K562 (cell line): ENCODE measurements around the gene GPN3. TPM values are rescaled to one million over a fixed set of nuclear protein-coding genes. Genes with fewer than 3 reads are reported as not detected.
A peak's percentile ranks its signal among the peaks of the same experiment; 100 is the strongest.

Experiments
- CEBPG ChIP-seq, 3 experiments: fragments of 200-800 bp in 1 of 3; sonication (Bioruptor generic) in 1 of 3; sonication (generic) in 1 of 3; formaldehyde crosslinking in 1 of 3; IDR thresholded peaks in 2 of 3; conservative IDR thresholded peaks in 1 of 3; 2 replicates each; pipeline versions ENCODE4 v1.6.1 to v1.8.0; 2016 to 2022; ENCODE audit warnings: missing compliant biosample characterization in 2 of 3, missing genetic modification characterization in 2 of 3, mild to moderate bottlenecking in 1 of 3, missing genetic modification reagents in 1 of 3
- CREB1 ChIP-seq, 2 experiments: sonication (generic) in 1 of 2; formaldehyde crosslinking in 1 of 2; IDR thresholded peaks; 2 replicates each; pipeline versions ENCODE4 v1.6.1 to v1.8.0; 2012 to 2022; ENCODE audit warnings: inconsistent platforms in 1 of 2, mild to moderate bottlenecking in 1 of 2, missing genetic modification reagents in 1 of 2, moderate library complexity in 1 of 2
- CREM ChIP-seq: IDR thresholded peaks from 2 replicates; pipeline ENCODE4 v1.6.1; 2014; ENCODE audit warnings: antibody characterized with exemption, low read depth
- GATAD2B ChIP-seq: fragments of 450-650 bp; IDR thresholded peaks from 2 replicates; pipeline ENCODE4 v1.6.1; 2017; ENCODE audit warnings: mild to moderate bottlenecking, borderline replicate concordance
- ILF3 ChIP-seq: fragments of 450-650 bp; IDR thresholded peaks from 2 replicates; pipeline ENCODE4 v1.6.1; 2018; ENCODE audit warnings: antibody characterized with exemption, mild to moderate bottlenecking, moderate library complexity, borderline replicate concordance
- NFE2 ChIP-seq: IDR thresholded peaks from 2 replicates; pipeline ENCODE4 v1.6.1; 2014; ENCODE audit warnings: antibody characterized with exemption, low read depth
- ZNF717 ChIP-seq: fragments of 250-450 bp; sonication (Bioruptor Pico); IDR thresholded peaks from 2 replicates; pipeline ENCODE4 v1.5.0; 2021
- polyA plus RNA-seq, 8 experiments: library from polyadenylated mRNA; depleted of rRNA in 4 of 8; stranded (reverse) in 5 of 8; unstranded in 3 of 8; fragments of >200 nt; fragmentation: Nextera tagmentation in 2 of 8; fragmentation: Illumina TruSeq in 1 of 8; extraction: Ambion mirVana in 2 of 8; extraction: Trizol in 1 of 8; gene quantifications; 2 replicates each; pipeline versions ENCODE4 v1.2.1 to v1.2.3, GENCODE V29; 2011 to 2014; ENCODE audit warnings: inconsistent platforms in 1 of 8, missing spikeins in 1 of 8
- total RNA-seq, 7 experiments: library from RNA; depleted of rRNA in 6 of 7; stranded (reverse); fragments of >200 nt in 6 of 7; fragmentation: Illumina TruSeq in 2 of 7; extraction: Trizol in 2 of 7; gene quantifications; 2 replicates each; pipeline versions ENCODE4 v1.2.1 to v1.2.3, GENCODE V29; 2011 to 2021; ENCODE audit warnings: low replicate concordance in 1 of 7
- TF ChIP-seq, protein P1 (sequence below), 2 experiments: fragments of 450-650 bp; conservative IDR thresholded peaks; 2 replicates each; pipeline ENCODE4 v1.6.1; 2017; ENCODE audit warnings: mild to moderate bottlenecking in 2 of 2, moderate library complexity in 2 of 2
- TF ChIP-seq, protein P2 (sequence below): fragments of 250-450 bp; sonication (Bioruptor Pico); IDR thresholded peaks from 2 replicates; pipeline ENCODE4 v1.4.0; 2020; ENCODE audit warnings: borderline replicate concordance
- TF ChIP-seq, protein P3 (sequence below): sonication (generic); formaldehyde crosslinking; IDR thresholded peaks from 2 replicates; pipeline ENCODE4 v1.8.0; 2022; ENCODE audit warnings: mild to moderate bottlenecking, low read depth, missing genetic modification reagents
- TF ChIP-seq, protein P4 (sequence below): sonication (generic); formaldehyde crosslinking; IDR thresholded peaks from 2 replicates; pipeline ENCODE4 v1.9.0; 2022; ENCODE audit warnings: mild to moderate bottlenecking, missing genetic modification reagents
- TF ChIP-seq, protein P5 (sequence below): sonication (generic); formaldehyde crosslinking; IDR thresholded peaks from 2 replicates; pipeline ENCODE4 v1.8.0; 2022; ENCODE audit warnings: missing genetic modification reagents, mild to moderate bottlenecking, borderline replicate concordance
- TF ChIP-seq, protein P6 (sequence below): fragments of 450-650 bp; formaldehyde crosslinking; IDR thresholded peaks from 2 replicates; pipeline ENCODE4 v1.4.0; 2020; ENCODE audit warnings: mild to moderate bottlenecking, mixed read lengths

Gene GPN3
- total and polyA plus RNA-seq, 9 of the 15 experiments (the other 6 are each of a cell fraction or from before 2014, with no cell fraction given) = 35.8 to 123 (median 64.2) TPM

DNA sequence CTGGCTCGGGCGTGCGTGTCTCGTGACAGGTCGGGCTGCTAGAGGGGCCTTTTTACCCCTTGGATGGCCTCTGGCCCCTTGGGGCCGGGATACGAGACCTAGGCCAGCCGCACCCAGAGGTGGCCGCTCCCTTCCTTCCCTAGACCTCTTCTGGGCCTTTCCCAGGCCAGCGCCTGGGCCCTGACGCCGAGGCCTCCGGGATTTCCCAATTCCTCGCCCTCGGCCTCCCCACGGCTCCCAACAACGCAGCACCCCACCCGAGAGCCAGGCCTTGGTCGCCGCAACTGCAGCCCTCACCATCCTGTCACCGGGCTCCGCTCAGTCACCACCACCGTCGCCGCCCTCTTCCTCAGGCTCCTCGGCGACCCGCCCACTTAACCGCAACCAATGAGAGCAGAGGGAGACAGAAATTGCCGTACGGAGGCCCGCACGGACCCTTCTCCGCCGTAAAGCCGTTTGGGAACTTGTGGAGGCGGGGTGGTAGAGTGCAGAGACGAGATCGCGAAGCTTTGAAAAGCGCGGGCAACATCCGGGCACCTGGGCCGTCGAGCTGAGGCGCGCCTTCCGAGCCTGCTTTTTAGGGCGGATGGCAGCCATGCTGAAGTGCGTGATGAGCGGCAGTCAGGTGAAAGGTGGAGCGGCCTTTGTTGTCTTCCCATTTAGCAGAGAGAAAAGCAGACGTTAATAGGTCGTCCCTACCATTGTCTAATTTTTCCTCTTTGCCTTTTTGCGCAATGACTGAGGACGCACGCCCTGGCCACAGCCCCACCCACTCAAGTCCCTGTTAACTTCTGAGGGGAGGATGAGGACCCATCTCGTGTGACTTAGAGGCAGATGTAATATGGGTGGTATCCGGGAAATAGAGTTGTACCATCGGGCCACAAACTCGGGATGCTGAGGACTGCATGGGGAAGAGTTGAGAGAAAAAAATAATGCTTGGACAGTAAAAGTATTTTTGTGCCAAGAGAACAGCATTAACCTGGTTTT lies 34.0 kb upstream of the GPN3 start, which contains the start of the genes RAD9B and VPS29 (continued):
- TF ChIP-seq, protein P1, sequence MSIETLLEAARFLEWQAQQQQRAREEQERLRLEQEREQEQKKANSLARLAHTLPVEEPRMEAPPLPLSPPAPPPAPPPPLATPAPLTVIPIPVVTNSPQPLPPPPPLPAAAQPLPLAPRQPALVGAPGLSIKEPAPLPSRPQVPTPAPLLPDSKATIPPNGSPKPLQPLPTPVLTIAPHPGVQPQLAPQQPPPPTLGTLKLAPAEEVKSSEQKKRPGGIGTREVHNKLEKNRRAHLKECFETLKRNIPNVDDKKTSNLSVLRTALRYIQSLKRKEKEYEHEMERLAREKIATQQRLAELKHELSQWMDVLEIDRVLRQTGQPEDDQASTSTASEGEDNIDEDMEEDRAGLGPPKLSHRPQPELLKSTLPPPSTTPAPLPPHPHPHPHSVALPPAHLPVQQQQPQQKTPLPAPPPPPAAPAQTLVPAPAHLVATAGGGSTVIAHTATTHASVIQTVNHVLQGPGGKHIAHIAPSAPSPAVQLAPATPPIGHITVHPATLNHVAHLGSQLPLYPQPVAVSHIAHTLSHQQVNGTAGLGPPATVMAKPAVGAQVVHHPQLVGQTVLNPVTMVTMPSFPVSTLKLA (conservative IDR thresholded peaks at IDR 0.05) = peak; percentile 44 to 76
- no peak for TF ChIP-seq ILF3
- TF ChIP-seq, protein P2, sequence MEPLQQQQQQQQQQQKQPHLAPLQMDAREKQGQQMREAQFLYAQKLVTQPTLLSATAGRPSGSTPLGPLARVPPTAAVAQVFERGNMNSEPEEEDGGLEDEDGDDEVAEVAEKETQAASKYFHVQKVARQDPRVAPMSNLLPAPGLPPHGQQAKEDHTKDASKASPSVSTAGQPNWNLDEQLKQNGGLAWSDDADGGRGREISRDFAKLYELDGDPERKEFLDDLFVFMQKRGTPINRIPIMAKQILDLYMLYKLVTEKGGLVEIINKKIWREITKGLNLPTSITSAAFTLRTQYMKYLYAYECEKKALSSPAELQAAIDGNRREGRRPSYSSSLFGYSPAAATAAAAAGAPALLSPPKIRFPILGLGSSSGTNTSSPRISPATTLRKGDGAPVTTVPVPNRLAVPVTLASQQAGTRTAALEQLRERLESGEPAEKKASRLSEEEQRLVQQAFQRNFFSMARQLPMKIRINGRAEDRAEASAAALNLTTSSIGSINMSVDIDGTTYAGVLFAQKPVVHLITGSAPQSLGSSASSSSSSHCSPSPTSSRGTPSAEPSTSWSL (CRISPR knock-in tag) = peak; percentile 68; the same call in 1 of the 2 replicates
- TF ChIP-seq, protein P3, sequence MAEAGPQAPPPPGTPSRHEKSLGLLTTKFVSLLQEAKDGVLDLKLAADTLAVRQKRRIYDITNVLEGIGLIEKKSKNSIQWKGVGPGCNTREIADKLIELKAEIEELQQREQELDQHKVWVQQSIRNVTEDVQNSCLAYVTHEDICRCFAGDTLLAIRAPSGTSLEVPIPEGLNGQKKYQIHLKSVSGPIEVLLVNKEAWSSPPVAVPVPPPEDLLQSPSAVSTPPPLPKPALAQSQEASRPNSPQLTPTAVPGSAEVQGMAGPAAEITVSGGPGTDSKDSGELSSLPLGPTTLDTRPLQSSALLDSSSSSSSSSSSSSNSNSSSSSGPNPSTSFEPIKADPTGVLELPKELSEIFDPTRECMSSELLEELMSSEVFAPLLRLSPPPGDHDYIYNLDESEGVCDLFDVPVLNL = peak; percentile 96
- peak; percentile 38 for TF ChIP-seq NFE2
- no peak for TF ChIP-seq ZNF717
- TF ChIP-seq, protein P4, sequence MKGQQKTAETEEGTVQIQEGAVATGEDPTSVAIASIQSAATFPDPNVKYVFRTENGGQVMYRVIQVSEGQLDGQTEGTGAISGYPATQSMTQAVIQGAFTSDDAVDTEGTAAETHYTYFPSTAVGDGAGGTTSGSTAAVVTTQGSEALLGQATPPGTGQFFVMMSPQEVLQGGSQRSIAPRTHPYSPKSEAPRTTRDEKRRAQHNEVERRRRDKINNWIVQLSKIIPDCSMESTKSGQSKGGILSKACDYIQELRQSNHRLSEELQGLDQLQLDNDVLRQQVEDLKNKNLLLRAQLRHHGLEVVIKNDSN (CRISPR knock-in tag) = no peak
- TF ChIP-seq CREB1 (IDR thresholded peaks at IDR 0.05) = peak; percentile 34; the same call in 1 of the 2 replicates
- peak; percentile 75; the same call in 1 of the 2 replicates for TF ChIP-seq CREB1 (CRISPR knock-in tag; IDR thresholded peaks at IDR 0.05)
- TF ChIP-seq, protein P5, sequence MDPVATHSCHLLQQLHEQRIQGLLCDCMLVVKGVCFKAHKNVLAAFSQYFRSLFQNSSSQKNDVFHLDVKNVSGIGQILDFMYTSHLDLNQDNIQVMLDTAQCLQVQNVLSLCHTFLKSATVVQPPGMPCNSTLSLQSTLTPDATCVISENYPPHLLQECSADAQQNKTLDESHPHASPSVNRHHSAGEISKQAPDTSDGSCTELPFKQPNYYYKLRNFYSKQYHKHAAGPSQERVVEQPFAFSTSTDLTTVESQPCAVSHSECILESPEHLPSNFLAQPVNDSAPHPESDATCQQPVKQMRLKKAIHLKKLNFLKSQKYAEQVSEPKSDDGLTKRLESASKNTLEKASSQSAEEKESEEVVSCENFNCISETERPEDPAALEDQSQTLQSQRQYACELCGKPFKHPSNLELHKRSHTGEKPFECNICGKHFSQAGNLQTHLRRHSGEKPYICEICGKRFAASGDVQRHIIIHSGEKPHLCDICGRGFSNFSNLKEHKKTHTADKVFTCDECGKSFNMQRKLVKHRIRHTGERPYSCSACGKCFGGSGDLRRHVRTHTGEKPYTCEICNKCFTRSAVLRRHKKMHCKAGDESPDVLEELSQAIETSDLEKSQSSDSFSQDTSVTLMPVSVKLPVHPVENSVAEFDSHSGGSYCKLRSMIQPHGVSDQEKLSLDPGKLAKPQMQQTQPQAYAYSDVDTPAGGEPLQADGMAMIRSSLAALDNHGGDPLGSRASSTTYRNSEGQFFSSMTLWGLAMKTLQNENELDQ (CRISPR knock-in tag) = peak; percentile 96; the same call in 1 of the 2 replicates
- TF ChIP-seq CEBPG (CRISPR knock-in tag; IDR thresholded peaks at IDR 0.05) = peak; percentile 78
- TF ChIP-seq CEBPG (tag; conservative IDR thresholded peaks at IDR 0.05 in 1 of 2, IDR thresholded peaks at IDR 0.05 in 1 of 2) = peak; percentile 60 to 81
- TF ChIP-seq GATAD2B = peak; percentile 13; the same call in 1 of the 2 replicates
- TF ChIP-seq CREM = peak; percentile 78
- TF ChIP-seq, protein P6, sequence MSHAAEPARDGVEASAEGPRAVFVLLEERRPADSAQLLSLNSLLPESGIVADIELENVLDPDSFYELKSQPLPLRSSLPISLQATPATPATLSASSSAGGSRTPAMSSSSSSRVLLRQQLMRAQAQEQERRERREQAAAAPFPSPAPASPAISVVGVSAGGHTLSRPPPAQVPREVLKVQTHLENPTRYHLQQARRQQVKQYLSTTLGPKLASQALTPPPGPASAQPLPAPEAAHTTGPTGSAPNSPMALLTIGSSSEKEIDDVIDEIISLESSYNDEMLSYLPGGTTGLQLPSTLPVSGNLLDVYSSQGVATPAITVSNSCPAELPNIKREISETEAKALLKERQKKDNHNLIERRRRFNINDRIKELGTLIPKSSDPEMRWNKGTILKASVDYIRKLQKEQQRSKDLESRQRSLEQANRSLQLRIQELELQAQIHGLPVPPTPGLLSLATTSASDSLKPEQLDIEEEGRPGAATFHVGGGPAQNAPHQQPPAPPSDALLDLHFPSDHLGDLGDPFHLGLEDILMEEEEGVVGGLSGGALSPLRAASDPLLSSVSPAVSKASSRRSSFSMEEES (CRISPR knock-in tag) = peak; percentile 33
